ENCODE results near the gene HIP1.

- TF ChIP-seq POLR2AphosphoS5 (IDR thresholded peaks at IDR 0.05) (no peak), CTCF (IDR thresholded peaks at IDR 0.05) (no peak), POLR2A (IDR thresholded peaks at IDR 0.05) (no peak)
Measured at GRCh38 chr7:75694638-75695399, 43.9 kb downstream of the HIP1 start.

All from prostate gland (tissue), 2 donors.